Endothelial cell of umbilical vein (primary cell): Measurements from ENCODE around the gene ETV3. TPM values are rescaled to one million over a fixed set of nuclear protein-coding genes. Genes with fewer than 3 reads are reported as not detected.

Experiments used
- BruUV-seq: library from RNA; stranded (reverse); fragments of 400-500 nt; replicated peaks from 2 replicates; lab custom pipeline; 2021; lab: Mats Ljungman, UMichigan
- CTCF ChIA-PET: fragments of 300-600, 350-600 bp; sonication (Branson Sonifier 250); formaldehyde crosslinking; loops from one replicate; lab custom pipeline; 2021; ENCODE audit warnings: antibody characterized with exemption, inconsistent platforms; lab: Charles Lee
- POLR2A ChIA-PET: fragments of 300-600, 350-600 bp; sonication (Branson Sonifier 250); formaldehyde crosslinking; loops from one replicate; lab custom pipeline; 2021; ENCODE audit warnings: antibody characterized with exemption, inconsistent platforms; lab: Charles Lee
- DNase-seq: peaks from one replicate; pipeline ENCODE4 v3.0.0-alpha.2; 2011; ENCODE audit warnings: low read depth, low spot score
- FAIRE-seq: peaks from 2 replicates; lab custom pipeline; 2011; peaks lifted over from hg19 to GRCh38; lab: Jason Lieb, UNC
- H2AFZ ChIP-seq: 2 replicates; pipeline ENCODE4 v1.6.0; 2012; ENCODE audit warnings: low read depth, low read length, control low read depth, inconsistent platforms
- H3K27ac ChIP-seq: 2 replicates; pipeline ENCODE4 v1.5.1; 2011; ENCODE audit warnings: low read depth, mild to moderate bottlenecking, control low read depth, low read length, moderate library complexity; ENCODE audit not compliant: insufficient read depth
- H3K27me3 ChIP-seq, 2 experiments: 2 replicates each; pipeline versions ENCODE4 v1.6.0 to v1.6.1; 2011; ENCODE audit warnings: low read length in 2 of 2, mixed read lengths in 1 of 2; ENCODE audit not compliant: control insufficient read depth in 2 of 2, insufficient read depth in 2 of 2
- H3K36me3 ChIP-seq, 2 experiments: 2 replicates in 1 of 2; 3 replicates in 1 of 2; pipeline ENCODE4 v1.5.1; 2011; ENCODE audit warnings: low read length in 2 of 2, mild to moderate bottlenecking in 1 of 2, moderate library complexity in 1 of 2; ENCODE audit not compliant: control insufficient read depth in 2 of 2, insufficient read depth in 2 of 2; ENCODE audit errors: extremely low read depth in 1 of 2
- H3K4me1 ChIP-seq: 3 replicates; pipeline ENCODE4 v1.5.1; 2011; ENCODE audit warnings: mild to moderate bottlenecking, low read length; ENCODE audit not compliant: control insufficient read depth, insufficient read depth; ENCODE audit errors: extremely low read depth
- H3K4me2 ChIP-seq: 2 replicates; pipeline ENCODE4 v1.6.1; 2011; ENCODE audit warnings: low read length, control low read depth, mixed read lengths; ENCODE audit not compliant: insufficient read depth
- H3K4me3 ChIP-seq, 3 experiments: fragments of 200-600 bp in 1 of 3; sonication (generic), shearing (Covaris generic) in 1 of 3; replicated peaks in 1 of 3; 2 replicates each; pipeline ENCODE4 v1.5.1; 2011 to 2016; ENCODE audit warnings: control low read depth in 3 of 3, low read length in 3 of 3, mild to moderate bottlenecking in 2 of 3, inconsistent platforms in 1 of 3, low read depth in 1 of 3, moderate library complexity in 1 of 3; ENCODE audit not compliant: insufficient read depth in 1 of 3
- H3K79me2 ChIP-seq: 2 replicates; pipeline ENCODE4 v1.6.0; 2012; ENCODE audit warnings: low read length, inconsistent platforms; ENCODE audit not compliant: control insufficient read depth, insufficient read depth
- H3K9ac ChIP-seq: replicated peaks from 2 replicates; pipeline ENCODE3; 2011; ENCODE audit warnings: low read length, control low read depth; ENCODE audit not compliant: insufficient read depth; ENCODE audit errors: extremely low read depth
- H3K9me1 ChIP-seq: replicated peaks from 3 replicates; pipeline ENCODE4 v1.6.0; 2011; ENCODE audit warnings: mild to moderate bottlenecking, low read length; ENCODE audit not compliant: control insufficient read depth, insufficient read depth; ENCODE audit errors: extremely low read depth
- H3K9me3 ChIP-seq: replicated peaks from 2 replicates; pipeline ENCODE4 v1.5.1; 2012; ENCODE audit warnings: low read length, inconsistent platforms; ENCODE audit not compliant: control insufficient read depth, insufficient read depth
- H4K20me1 ChIP-seq: replicated peaks from 2 replicates; pipeline ENCODE3; 2011; ENCODE audit warnings: mild to moderate bottlenecking, low read length; ENCODE audit not compliant: control insufficient read depth, insufficient read depth; ENCODE audit errors: extremely low read depth
- EZH2 ChIP-seq: IDR thresholded peaks from 2 replicates; pipeline ENCODE4 v1.6.1; 2012; ENCODE audit warnings: borderline replicate concordance, low read depth, mild to moderate bottlenecking, moderate library complexity, low read length, inconsistent platforms; ENCODE audit not compliant: severe bottlenecking
- FOS ChIP-seq: IDR thresholded peaks from 2 replicates; pipeline ENCODE4 v1.6.1; 2011; ENCODE audit warnings: mild to moderate bottlenecking, low read length, moderate library complexity, borderline replicate concordance; ENCODE audit not compliant: insufficient read depth
- GATA2 ChIP-seq: IDR thresholded peaks from 2 replicates; pipeline ENCODE4 v1.7.0; 2011; ENCODE audit warnings: low read depth, mild to moderate bottlenecking, moderate library complexity, mixed read lengths, low read length; ENCODE audit not compliant: insufficient read length, insufficient read depth
- JUN ChIP-seq: IDR thresholded peaks from 2 replicates; pipeline ENCODE4 v1.6.1; 2011; ENCODE audit warnings: borderline replicate concordance, low read depth; ENCODE audit not compliant: insufficient read length, insufficient read depth
- MYC ChIP-seq: IDR thresholded peaks from one replicate; pipeline ENCODE4 v1.6.1; 2011; ENCODE audit warnings: mild to moderate bottlenecking, low read depth, low read length
- POLR2A ChIP-seq: IDR thresholded peaks from 2 replicates; pipeline ENCODE4 v1.6.1; 2012; ENCODE audit warnings: low read depth, mild to moderate bottlenecking, control low read depth, low read length
- POLR2AphosphoS5 ChIP-seq: IDR thresholded peaks from 2 replicates; pipeline ENCODE4 v1.6.1; 2012; ENCODE audit warnings: low read depth, mild to moderate bottlenecking, control low read depth, low read length, moderate library complexity; ENCODE audit not compliant: insufficient read depth
- dilution Hi-C: fragments of 300-500 bp; cut with MboI; formaldehyde crosslinking; loops from one replicate; pipeline ENCODE4 v1.15.0; 2019; ENCODE audit warnings: low sequenced_read_pairs; ENCODE audit not compliant: extremely low pct_ligation_motif_present
- intact Hi-C: fragments of 100-400 bp; cut with micrococcal nuclease; formaldehyde crosslinking; loops from one replicate; pipeline ENCODE4 v1.10.0; 2022
- polyA plus RNA-seq, 4 experiments: library from polyadenylated mRNA; depleted of rRNA in 3 of 4; stranded (reverse) in 3 of 4; unstranded in 1 of 4; fragments of >200 nt; gene quantifications; 2 replicates each; pipeline versions ENCODE4 v1.2.1 to v1.2.3, GENCODE V29; 2011 to 2012; ENCODE audit warnings: missing spikeins in 1 of 4
- total RNA-seq: library from RNA; stranded (reverse); gene quantifications from 2 replicates; pipeline ENCODE4 v1.2.3, GENCODE V29; 2021
- TF ChIP-seq, protein P1 (sequence below), 2 donors: IDR thresholded peaks; 1 replicate in 1 of 2; 2 replicates in 1 of 2; pipeline ENCODE4 v1.5.1; 2011; ENCODE audit warnings: low read length in 2 of 2, mild to moderate bottlenecking in 2 of 2, moderate library complexity in 2 of 2, control low read depth in 1 of 2, inconsistent platforms in 1 of 2, low read depth in 1 of 2; ENCODE audit not compliant: insufficient read depth in 1 of 2; ENCODE audit errors: extremely low read depth in 1 of 2
- TF ChIP-seq, protein P2 (sequence below): IDR thresholded peaks from 2 replicates; pipeline ENCODE4 v1.6.1; 2011; ENCODE audit not compliant: insufficient read depth, insufficient read length

The ETV3 gene
- total and polyA plus RNA-seq, 2 donors (not counting 3 experiments of a cell fraction or from before 2014, with no cell fraction given), result 6.8 to 22.3 TPM

DNA sequence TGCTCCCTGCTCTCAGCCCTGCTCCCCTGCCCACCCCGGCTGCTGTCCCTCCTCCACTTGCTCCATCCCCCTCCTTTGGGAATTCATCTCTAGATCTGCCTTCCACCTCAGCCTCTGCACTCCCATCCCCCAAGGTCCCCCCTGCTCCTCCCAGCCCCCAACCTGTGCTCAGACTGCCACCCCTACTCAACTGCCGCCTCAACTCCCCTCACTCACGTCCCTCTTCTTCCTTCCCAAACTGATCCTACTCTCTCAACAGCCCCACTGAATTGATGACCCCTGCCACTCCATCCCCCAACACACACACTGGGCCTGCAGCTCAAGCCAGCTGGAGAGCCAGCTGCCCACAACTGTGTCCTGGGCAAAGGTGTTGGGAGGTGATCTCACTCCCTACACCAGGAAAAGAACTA is 22.8 kb downstream of the ETV3 start:
- CTCF ChIA-PET, result interaction anchor here (1.1 to 4.7 kb wide), 2 partner anchors 25 to 37 kb away, joined by 3 to 29 read pairs; no protein-coding TSS in a partner anchor
- H2AFZ ChIP-seq, result no peak overlapping the region
- H3K27ac ChIP-seq, result no peak overlapping the region
- H3K9ac ChIP-seq, result no peak overlapping the region
- no peaks in the 10 kb centered on the region for H3K9me3 ChIP-seq
- intact Hi-C loops, result no loop called here
- no TSS peak for BruUV-seq
- POLR2A ChIA-PET, result no interaction called here
- H3K79me2 ChIP-seq, result no peaks in the 10 kb centered on the region
- no peaks in the 10 kb centered on the region for H4K20me1 ChIP-seq
- no peak overlapping the region for H3K4me2 ChIP-seq
- H3K9me1 ChIP-seq, result no peaks in the 10 kb centered on the region
- dilution Hi-C loops, result no loop called here
- H3K27me3 ChIP-seq, result peaks cover 9 to 15% of the 10 kb centered on the region in 2 experiments
- no peaks in the 10 kb centered on the region for H3K36me3 ChIP-seq
- DNase-seq (no peak), FAIRE-seq (no peak)
- TF ChIP-seq GATA2, result no peak
- TF ChIP-seq, protein P1, sequence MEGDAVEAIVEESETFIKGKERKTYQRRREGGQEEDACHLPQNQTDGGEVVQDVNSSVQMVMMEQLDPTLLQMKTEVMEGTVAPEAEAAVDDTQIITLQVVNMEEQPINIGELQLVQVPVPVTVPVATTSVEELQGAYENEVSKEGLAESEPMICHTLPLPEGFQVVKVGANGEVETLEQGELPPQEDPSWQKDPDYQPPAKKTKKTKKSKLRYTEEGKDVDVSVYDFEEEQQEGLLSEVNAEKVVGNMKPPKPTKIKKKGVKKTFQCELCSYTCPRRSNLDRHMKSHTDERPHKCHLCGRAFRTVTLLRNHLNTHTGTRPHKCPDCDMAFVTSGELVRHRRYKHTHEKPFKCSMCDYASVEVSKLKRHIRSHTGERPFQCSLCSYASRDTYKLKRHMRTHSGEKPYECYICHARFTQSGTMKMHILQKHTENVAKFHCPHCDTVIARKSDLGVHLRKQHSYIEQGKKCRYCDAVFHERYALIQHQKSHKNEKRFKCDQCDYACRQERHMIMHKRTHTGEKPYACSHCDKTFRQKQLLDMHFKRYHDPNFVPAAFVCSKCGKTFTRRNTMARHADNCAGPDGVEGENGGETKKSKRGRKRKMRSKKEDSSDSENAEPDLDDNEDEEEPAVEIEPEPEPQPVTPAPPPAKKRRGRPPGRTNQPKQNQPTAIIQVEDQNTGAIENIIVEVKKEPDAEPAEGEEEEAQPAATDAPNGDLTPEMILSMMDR (IDR thresholded peaks at IDR 0.05; ENCODE audit: extremely low read depth in 1 of 2, insufficient read depth in 1 of 2, low read depth in 1 of 2, low read length in 2 of 2), result no peak
- TF ChIP-seq EZH2, result no peak
- no peak for TF ChIP-seq POLR2AphosphoS5
- no peak for TF ChIP-seq POLR2A
- TF ChIP-seq JUN, result no peak
- TF ChIP-seq, protein P2, sequence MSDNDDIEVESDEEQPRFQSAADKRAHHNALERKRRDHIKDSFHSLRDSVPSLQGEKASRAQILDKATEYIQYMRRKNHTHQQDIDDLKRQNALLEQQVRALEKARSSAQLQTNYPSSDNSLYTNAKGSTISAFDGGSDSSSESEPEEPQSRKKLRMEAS, result no peak
- TF ChIP-seq FOS, result no peak
- no peak for TF ChIP-seq MYC
- no peaks in the 10 kb centered on the region for H3K4me1 ChIP-seq
- H3K4me3 ChIP-seq, result no peak overlapping the region
